ENCODE data around the gene FSIP1. TPM values are rescaled to one million over a fixed set of nuclear protein-coding genes. Genes with fewer than 3 reads are reported as not detected.

FSIP1 gene
- total and polyA plus RNA-seq, 9 of the 15 experiments (the other 6 are each of a cell fraction or from before 2014, with no cell fraction given): 0.07 to 0.51 (median 0.29) TPM

GRCh38 chr15:39668457-39668856, 114.2 kb downstream of the FSIP1 start:
- no peak overlapping the region for H3K9ac ChIP-seq (ENCODE audit: insufficient read depth in 1 of 2, low read depth in 2 of 2, low read length in 2 of 2)
- H4K20me1 ChIP-seq (replicated peaks; ENCODE audit: control insufficient read depth, insufficient read depth, low read length): no peaks in the 10 kb centered on the region
- no TSS peak for BruUV-seq (replicated peaks)
- peaks cover 4 to 7% of the 10 kb centered on the region in 2 experiments; a peak in 1 of 5 replicates for H3K27me3 ChIP-seq (ENCODE audit: control insufficient read depth in 2 of 2, insufficient read depth in 2 of 2, low read length in 2 of 2)
- no peak overlapping the region for H3K4me2 ChIP-seq (ENCODE audit: insufficient read depth, low read length)
- H3K9me1 ChIP-seq (ENCODE audit: control insufficient read depth, insufficient read depth, low read length): no peaks in the 10 kb centered on the region
- in situ Hi-C loops (cut with MboI) (no loop called here), intact Hi-C loops (cut with micrococcal nuclease) (no loop called here)
- 14% methylated on average over 4 of the region's 4 CpGs for WGBS (ENCODE audit: insufficient coverage, low coverage, missing lambda C conversion rate)
- no peaks in the 10 kb centered on the region for H3K9me3 ChIP-seq (replicated peaks; ENCODE audit: control insufficient read depth, insufficient read depth, low read depth, low read length)
- H3K4me3 ChIP-seq: no peak overlapping the region
- TF ChIP-seq FOS (IDR thresholded peaks at IDR 0.05; ENCODE audit: extremely low read depth, insufficient read length) (no peak), HDAC1 (IDR thresholded peaks at IDR 0.05) (no peak), CBX1 (IDR thresholded peaks at IDR 0.05; ENCODE audit: low read depth) (no peak), CEBPG (CRISPR knock-in tag; IDR thresholded peaks at IDR 0.05) (no peak), CEBPG (tag; conservative IDR thresholded peaks at IDR 0.05 in 1 of 2, IDR thresholded peaks at IDR 0.05 in 1 of 2) (no peak), CTBP1 (IDR thresholded peaks at IDR 0.05; ENCODE audit: borderline replicate concordance) (no peak), ZFP1 (CRISPR knock-in tag; IDR thresholded peaks at IDR 0.05) (no peak), CHCHD3 (CRISPR knock-in tag; IDR thresholded peaks at IDR 0.05) (no peak), EGR1 (conservative IDR thresholded peaks at IDR 0.05) (no peak), CBX5 (IDR thresholded peaks at IDR 0.05; ENCODE audit: borderline replicate concordance, low read depth) (no peak), ATF4 (CRISPR knock-in tag; IDR thresholded peaks at IDR 0.05) (no peak), ZNF431 (CRISPR knock-in tag; IDR thresholded peaks at IDR 0.05) (no peak), SRSF1 (IDR thresholded peaks at IDR 0.05; ENCODE audit: low read depth, low read length) (no peak)
- TF ChIP-seq, protein P1, sequence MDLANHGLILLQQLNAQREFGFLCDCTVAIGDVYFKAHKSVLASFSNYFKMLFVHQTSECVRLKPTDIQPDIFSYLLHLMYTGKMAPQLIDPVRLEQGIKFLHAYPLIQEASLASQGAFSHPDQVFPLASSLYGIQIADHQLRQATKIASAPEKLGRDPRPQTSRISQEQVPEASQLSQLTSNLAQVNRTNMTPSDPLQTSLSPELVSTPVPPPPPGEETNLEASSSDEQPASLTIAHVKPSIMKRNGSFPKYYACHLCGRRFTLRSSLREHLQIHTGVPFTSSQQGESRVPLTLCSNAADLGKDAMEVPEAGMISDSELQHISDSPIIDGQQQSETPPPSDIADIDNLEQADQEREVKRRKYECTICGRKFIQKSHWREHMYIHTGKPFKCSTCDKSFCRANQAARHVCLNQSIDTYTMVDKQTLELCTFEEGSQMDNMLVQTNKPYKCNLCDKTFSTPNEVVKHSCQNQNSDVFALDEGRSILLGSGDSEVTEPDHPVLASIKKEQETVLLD (IDR thresholded peaks at IDR 0.05): no peak
- ChIA-PET CTCF (ENCODE audit: low intra/inter-chr PET ratio) (no interaction called here), POLR2A (interaction anchor here (0.7 kb wide), 1 partner anchor 46 kb away, joined by 3 read pairs; no protein-coding TSS in a partner anchor)
- no peak overlapping the region for H2AFZ ChIP-seq (ENCODE audit: low read depth, low read length)
- H3K79me2 ChIP-seq (ENCODE audit: control insufficient read depth, insufficient read depth, low read length): no peaks in the 10 kb centered on the region
- no peak for ATAC-seq
- no peaks in the 10 kb centered on the region for H3K4me1 ChIP-seq (replicated peaks in 1 of 2; ENCODE audit: control insufficient read depth in 2 of 2, insufficient read depth in 2 of 2, low read length in 2 of 2)
- no peak for FAIRE-seq
- no peaks in the 10 kb centered on the region for H3K36me3 ChIP-seq (ENCODE audit: control insufficient read depth, insufficient read depth, low read length)
- no peak for DNase-seq (ENCODE audit: extremely low read depth in 1 of 4, low spot score in 3 of 4)
- H3K27ac ChIP-seq (ENCODE audit: extremely low read depth, low read depth, low read length): no peak overlapping the region

Measured in K562 (cell line).